VCaP (cell line): ENCODE data around the gene CYBA.
A peak's percentile ranks its signal among the peaks of the same experiment; 100 is the strongest.

Source experiments
- H3K27ac ChIP-seq: fragments of 450-650 bp; 2 replicates; pipeline ENCODE4 v1.5.1; 2017
- TF ChIP-seq, protein P1 (sequence below): fragments of 450-650 bp; conservative IDR thresholded peaks from 2 replicates; pipeline ENCODE4 v1.5.1; 2017; ENCODE audit warnings: mild to moderate bottlenecking, moderate library complexity

CYBA gene

DNA sequence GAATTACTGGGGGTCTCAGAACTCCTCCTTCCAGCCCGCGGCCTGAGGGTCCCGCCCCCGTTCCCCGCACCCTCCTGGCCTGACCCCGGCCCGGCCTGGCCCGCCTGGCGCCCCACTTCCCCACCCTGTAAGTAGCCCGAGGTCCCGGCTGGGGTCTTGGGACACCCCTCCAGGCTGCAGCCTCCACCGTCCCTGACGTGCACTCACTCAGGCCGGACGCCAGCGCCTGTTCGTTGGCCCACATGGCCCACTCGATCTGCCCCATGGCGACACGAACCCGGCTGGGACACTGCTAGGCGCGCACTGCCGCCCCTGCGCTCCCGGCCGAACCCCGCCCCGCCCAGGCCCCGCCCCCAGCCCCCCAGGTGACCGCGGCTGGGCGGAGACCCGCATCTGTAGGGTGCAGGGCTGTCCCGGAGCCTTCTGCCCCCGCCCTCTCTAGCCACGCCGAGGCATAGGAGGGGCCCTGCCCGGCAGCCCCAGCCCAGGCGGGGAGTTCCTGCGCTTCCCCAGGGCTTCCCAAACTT lies at the start of gene CYBA:
Gene CYBA, minus strand, starts transcription at position 305 of the 527 bp plus-strand sequence. Its CDS starts 40 bp downstream, at position 265.
- H3K27ac ChIP-seq, result no peak within 1 kb of the TSS
- TF ChIP-seq, protein P1, sequence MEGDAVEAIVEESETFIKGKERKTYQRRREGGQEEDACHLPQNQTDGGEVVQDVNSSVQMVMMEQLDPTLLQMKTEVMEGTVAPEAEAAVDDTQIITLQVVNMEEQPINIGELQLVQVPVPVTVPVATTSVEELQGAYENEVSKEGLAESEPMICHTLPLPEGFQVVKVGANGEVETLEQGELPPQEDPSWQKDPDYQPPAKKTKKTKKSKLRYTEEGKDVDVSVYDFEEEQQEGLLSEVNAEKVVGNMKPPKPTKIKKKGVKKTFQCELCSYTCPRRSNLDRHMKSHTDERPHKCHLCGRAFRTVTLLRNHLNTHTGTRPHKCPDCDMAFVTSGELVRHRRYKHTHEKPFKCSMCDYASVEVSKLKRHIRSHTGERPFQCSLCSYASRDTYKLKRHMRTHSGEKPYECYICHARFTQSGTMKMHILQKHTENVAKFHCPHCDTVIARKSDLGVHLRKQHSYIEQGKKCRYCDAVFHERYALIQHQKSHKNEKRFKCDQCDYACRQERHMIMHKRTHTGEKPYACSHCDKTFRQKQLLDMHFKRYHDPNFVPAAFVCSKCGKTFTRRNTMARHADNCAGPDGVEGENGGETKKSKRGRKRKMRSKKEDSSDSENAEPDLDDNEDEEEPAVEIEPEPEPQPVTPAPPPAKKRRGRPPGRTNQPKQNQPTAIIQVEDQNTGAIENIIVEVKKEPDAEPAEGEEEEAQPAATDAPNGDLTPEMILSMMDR, result no peak

GRCh38 chr16:88700322-88700635 lies 49.4 kb upstream of the CYBA start:
- TF ChIP-seq, protein P1, result no peak
- H3K27ac ChIP-seq, result no peak overlapping the region

DNA sequence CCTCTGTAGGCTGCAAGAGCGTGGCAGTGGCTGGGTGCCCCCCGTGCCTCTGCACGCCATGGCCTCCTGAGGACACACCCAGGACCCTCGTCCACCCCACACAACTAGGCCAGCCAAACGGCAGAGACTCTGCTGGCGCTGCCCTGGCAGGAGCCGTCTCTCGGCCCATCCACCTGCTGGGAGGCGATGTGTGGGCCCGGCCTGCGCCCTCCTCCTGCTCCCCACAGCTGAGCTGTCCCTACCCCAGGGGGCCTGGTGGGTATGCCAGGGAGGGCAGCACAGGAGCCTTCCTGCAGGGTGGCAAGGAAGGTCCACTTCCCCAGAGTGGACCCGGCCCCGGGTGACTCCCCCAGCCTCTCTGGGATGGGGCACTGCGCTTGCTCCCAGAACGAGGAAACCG lies 48.3 kb upstream of the CYBA start:
- no peak overlapping the region for H3K27ac ChIP-seq
- TF ChIP-seq, protein P1, result no peak

GRCh38 chr16:88698646-88699045 lies 47.8 kb upstream of the CYBA start:
- H3K27ac ChIP-seq, result no peak overlapping the region
- TF ChIP-seq, protein P1, result no peak

DNA sequence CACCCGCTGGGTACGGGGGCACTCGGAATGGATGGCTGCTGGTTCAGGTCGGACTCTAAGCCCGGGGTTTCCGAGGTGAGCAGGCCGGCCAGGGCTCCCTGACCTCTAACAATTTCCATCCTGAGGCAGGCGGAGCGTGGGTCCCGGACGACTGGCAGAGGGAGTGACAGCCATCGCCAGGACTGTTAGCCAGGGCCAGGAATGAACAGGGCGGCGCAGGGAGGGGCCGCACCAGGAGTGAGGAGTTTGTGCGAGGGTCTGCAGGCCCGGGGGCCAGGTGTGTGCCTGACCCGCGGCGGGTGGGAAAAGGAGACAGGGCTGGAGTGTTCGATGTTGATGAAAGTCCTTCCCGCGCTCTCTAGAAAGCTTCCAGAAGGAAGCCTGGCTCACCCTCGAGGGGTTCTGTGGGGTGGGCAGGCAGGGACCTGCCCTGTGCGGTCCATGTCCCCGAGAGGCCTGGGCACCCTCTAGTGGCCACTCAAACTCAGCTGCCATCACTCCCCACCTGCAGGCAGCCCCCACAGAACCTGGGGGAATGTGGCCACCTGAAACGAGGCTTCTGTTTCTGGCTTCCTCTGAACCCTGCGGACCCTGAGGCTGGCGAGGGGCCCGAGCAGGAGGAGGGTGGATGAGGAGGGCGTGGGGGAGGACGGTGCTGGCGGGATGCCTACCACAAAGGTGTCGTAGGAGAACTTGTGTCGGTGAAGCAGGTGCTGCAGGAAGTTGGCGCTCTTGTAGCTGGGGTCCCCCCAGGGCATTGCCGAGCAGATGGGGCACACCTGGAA lies 47.2 kb upstream of the CYBA start:
- no peak overlapping the region for H3K27ac ChIP-seq
- TF ChIP-seq, protein P1, result peak; percentile 47

DNA sequence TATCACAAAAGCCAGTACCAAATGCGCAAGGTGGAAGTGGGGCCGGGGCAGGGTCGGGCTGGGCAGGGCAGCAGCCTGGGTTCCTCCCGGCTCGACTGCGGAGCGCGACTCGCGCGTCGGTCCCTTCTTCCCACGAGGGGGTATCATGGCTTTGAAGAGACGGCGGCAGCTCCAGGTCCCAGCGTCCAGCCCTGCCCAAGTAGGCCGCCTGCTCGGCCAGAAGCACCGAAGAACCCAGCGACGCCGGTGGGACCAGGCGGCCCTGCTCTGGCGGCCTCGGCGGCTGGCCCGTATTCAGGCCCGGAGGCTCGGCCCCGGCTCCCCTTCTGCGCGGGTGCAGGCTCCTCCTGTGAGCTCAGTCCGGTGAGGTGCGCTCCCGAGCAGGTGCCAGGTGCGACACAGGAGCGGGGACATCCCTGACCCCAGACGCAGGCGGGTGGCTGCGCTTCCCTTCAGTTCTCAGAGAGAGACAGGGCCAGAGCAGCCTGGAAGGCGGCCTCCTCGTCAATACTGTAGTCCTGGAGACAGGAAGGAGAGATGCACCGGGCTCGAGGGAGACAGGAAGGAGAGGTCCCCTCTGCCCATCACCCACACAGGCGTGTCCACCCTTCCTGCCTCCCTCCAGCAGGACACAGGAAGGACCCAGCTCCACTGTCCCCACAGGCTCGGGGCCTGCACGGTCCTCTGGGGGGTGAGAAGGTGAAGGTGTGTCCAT lies 46.4 kb upstream of the CYBA start:
- no peak overlapping the region for H3K27ac ChIP-seq
- TF ChIP-seq, protein P1, result no peak

DNA sequence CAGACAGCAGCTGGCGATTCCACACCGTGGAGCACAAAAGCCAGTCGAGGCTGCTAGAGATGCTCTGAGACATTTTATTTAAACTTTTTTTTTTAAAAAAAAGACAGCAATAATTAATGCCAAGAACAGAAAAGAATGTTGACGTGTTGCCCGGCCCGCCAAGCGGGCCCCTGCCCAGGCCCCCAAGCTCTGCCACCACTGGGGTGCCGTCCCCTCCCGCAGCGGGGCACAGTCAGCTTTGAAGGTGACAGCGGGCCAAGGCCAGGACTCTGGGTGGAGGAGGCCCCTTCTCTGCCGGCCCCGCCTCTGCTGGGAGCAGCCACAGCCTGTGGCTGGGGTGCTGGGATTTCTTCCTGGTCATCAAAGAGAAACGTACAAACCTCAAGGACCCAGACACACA lies 45.6 kb upstream of the CYBA start:
- H3K27ac ChIP-seq, result no peak overlapping the region
- TF ChIP-seq, protein P1, result no peak
